Common myeloid progenitor, CD34-positive (primary cell): ENCODE data around the gene CACNA2D3.

Source experiments
- CTCF ChIA-PET: fragments of 350-600 bp; sonication (Branson Sonifier 250); formaldehyde crosslinking; loops from one replicate; lab custom pipeline; 2021; ENCODE audit warnings: antibody characterized with exemption; lab: Charles Lee
- POLR2A ChIA-PET: fragments of 350-600 bp; sonication (Branson Sonifier 250); formaldehyde crosslinking; loops from one replicate; lab custom pipeline; 2021; ENCODE audit warnings: antibody characterized with exemption; lab: Charles Lee
- DNase-seq, 3 donors: peaks; one replicate each; pipeline versions ENCODE4 v3.0.0 to v3.0.0-alpha.2; 2013
- H3K27ac ChIP-seq, 2 experiments: 1 replicate in 1 of 2; 2 replicates in 1 of 2; pipeline ENCODE4 v1.7.0; 2013; ENCODE audit warnings: inconsistent platforms in 2 of 2, low read length in 2 of 2, mild to moderate bottlenecking in 2 of 2, low read depth in 1 of 2, moderate library complexity in 1 of 2; ENCODE audit not compliant: severe bottlenecking in 2 of 2, insufficient read depth in 1 of 2, poor library complexity in 1 of 2
- H3K27me3 ChIP-seq, 5 experiments: replicated peaks in 2 of 5; 1 replicate in 3 of 5; 2 replicates in 2 of 5; pipeline versions ENCODE4 v1.6.1 to v1.7.0; 2013; ENCODE audit warnings: low read length in 4 of 5, mild to moderate bottlenecking in 2 of 5, moderate library complexity in 2 of 5, inconsistent platforms in 1 of 5; ENCODE audit not compliant: insufficient read depth in 5 of 5, control insufficient read depth in 4 of 5
- H3K36me3 ChIP-seq, 4 experiments: 1 replicate in 2 of 4; 2 replicates in 2 of 4; pipeline versions ENCODE4 v1.6.1 to v1.7.0; 2013; ENCODE audit warnings: low read length in 3 of 4, control low read depth in 1 of 4, mild to moderate bottlenecking in 1 of 4; ENCODE audit not compliant: control insufficient read depth in 4 of 4, insufficient read depth in 4 of 4
- H3K4me1 ChIP-seq, 4 experiments: 1 replicate in 3 of 4; 2 replicates in 1 of 4; pipeline versions ENCODE4 v1.6.1 to v1.7.1; 2013; ENCODE audit warnings: low read length in 3 of 4, mild to moderate bottlenecking in 3 of 4, control low read depth in 1 of 4, inconsistent platforms in 1 of 4, moderate library complexity in 1 of 4; ENCODE audit not compliant: control insufficient read depth in 4 of 4, insufficient read depth in 4 of 4; ENCODE audit errors: control extremely low read depth in 1 of 4
- H3K4me3 ChIP-seq, 7 experiments: 1 replicate in 4 of 7; 2 replicates in 3 of 7; pipeline versions ENCODE4 v1.5.1 to v1.7.0; 2013; ENCODE audit warnings: mild to moderate bottlenecking in 7 of 7, low read length in 6 of 7, moderate library complexity in 6 of 7, inconsistent platforms in 2 of 7, low read depth in 2 of 7, control low read depth in 1 of 7; ENCODE audit not compliant: insufficient read depth in 4 of 7, control insufficient read depth in 1 of 7; ENCODE audit errors: extremely low read depth in 1 of 7
- H3K9me3 ChIP-seq, 5 experiments: 1 replicate in 4 of 5; 2 replicates in 1 of 5; pipeline versions ENCODE4 v1.6.1 to v1.7.1; 2013; ENCODE audit warnings: low read length in 4 of 5, mild to moderate bottlenecking in 2 of 5, inconsistent platforms in 1 of 5, low read depth in 1 of 5, moderate library complexity in 1 of 5; ENCODE audit not compliant: control insufficient read depth in 4 of 5, insufficient read depth in 2 of 5; ENCODE audit errors: control extremely low read depth in 1 of 5
- WGBS: methylation state at CpG from one replicate; pipeline ENCODE4 v1.1.5; 2013; ENCODE audit not compliant: insufficient coverage; 5-methylcytosine and 5-hydroxymethylcytosine counted together

The CACNA2D3 gene

DNA sequence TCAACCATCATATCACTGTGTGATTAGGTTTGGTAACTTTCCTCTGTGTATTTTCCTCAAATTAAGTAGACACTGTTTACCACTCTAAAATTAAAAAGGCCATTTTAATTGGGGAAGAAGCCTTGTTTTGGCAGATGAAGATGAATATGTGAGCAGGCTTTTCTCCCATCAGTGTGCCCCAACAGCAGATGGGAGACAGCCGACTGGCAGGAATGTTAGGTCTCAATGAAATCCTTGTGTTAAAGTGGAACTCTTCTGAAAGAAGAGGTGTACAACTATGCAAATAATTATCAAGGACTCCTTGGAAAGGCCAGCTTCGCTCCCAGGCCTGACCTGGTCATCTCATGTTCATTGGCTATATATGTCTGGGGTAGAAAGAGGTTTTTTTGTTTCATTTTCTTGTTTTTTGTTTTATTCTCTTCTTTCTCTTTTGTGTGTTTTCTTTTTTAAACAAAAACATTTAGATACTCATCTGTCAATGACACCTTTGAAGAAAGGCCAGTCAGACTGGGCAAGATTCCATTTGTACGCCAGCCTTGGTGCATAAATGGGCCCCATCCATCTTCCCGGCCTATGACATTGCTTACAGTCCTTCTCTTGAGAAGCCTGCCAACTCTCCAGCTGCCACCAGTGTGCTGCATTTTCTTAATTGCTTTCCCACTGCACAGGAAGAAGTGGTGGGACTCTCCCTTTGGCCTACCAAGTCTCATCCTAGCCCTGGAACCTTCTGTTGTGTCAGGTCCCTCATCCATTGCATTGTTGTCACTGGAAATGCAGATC is 779.7 kb downstream of the CACNA2D3 start:
- POLR2A ChIA-PET: no interaction called here
- CTCF ChIA-PET: no interaction called here
- Histone ChIP-seq H3K4me1 (no peaks in the 10 kb centered on the region), H3K9me3 (peaks cover 0 to 3% (median 0%) of the 10 kb centered on the region in 5 experiments), H3K4me3 (no peak overlapping the region), H3K27ac (no peak overlapping the region), H3K36me3 (no peaks in the 10 kb centered on the region), H3K27me3 (no peaks in the 10 kb centered on the region)
- DNase-seq: no peak
- 60% methylated on average over 1 of the region's 4 CpGs for WGBS

DNA sequence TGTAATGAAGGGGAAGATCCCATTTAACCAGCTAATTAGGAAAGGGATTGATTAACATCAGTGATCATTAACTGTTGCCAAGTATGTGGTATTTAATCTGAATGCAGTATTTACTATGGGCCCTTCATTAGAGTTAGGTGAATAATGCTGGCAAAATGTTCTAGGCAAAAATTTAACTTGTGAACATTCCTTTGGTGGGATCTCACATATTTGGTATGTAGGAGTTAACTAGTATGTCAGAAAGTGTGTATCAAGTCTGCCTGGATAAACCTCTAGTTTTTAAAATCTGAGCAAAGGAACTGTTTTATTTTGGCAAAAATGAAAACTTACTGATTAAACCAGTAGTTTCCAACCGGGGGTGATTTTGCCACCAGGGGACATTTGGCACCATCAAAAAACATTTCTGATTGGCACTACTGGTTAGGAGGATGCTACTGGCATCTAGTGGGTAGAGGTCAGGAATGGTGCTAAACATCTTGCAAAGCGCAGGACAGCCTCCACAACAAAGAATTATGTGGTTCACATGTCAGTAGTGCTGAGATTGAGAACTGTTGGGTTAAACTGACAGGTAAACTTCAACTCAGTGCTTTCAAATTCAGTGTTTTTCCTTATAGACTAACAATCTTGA is 783.0 kb downstream of the CACNA2D3 start:
- DNase-seq: no peak
- Histone ChIP-seq H3K27me3 (no peaks in the 10 kb centered on the region), H3K4me1 (no peaks in the 10 kb centered on the region), H3K27ac (no peak overlapping the region), H3K4me3 (no peak overlapping the region), H3K36me3 (no peaks in the 10 kb centered on the region), H3K9me3 (peaks cover 0 to 3% (median 0%) of the 10 kb centered on the region in 5 experiments)
- CTCF ChIA-PET: no interaction called here
- 100% methylated on average over 2 of the region's 2 CpGs for WGBS
- POLR2A ChIA-PET: no interaction called here

DNA sequence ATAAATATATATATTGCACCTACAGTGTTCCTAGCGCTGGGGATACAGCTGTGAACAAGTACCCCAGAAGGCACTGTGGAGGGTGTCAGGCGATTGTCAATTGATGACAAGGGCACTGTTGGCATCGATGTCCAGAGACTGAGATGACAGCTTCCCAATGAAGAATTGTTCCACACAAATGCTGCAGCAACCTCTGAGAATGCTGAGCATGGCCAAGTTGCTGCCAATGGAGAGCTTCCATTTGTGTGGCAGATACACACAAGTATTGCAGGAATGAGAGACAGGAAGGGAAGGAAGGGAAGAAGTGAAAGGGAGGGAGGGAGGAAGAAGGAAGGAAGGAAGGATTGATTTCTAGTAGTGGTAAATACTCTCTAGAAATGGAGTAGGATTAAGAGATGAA is 783.6 kb downstream of the CACNA2D3 start:
- H3K36me3 ChIP-seq: no peaks in the 10 kb centered on the region
- no peaks in the 10 kb centered on the region for H3K4me1 ChIP-seq
- H3K27ac ChIP-seq: no peak overlapping the region
- CTCF ChIA-PET: no interaction called here
- no peaks in the 10 kb centered on the region for H3K27me3 ChIP-seq
- POLR2A ChIA-PET: no interaction called here
- H3K4me3 ChIP-seq: no peak overlapping the region
- WGBS: 100% methylated on average over 1 of the region's 3 CpGs
- H3K9me3 ChIP-seq: peaks cover 0 to 3% (median 0%) of the 10 kb centered on the region in 5 experiments
- DNase-seq: no peak

DNA sequence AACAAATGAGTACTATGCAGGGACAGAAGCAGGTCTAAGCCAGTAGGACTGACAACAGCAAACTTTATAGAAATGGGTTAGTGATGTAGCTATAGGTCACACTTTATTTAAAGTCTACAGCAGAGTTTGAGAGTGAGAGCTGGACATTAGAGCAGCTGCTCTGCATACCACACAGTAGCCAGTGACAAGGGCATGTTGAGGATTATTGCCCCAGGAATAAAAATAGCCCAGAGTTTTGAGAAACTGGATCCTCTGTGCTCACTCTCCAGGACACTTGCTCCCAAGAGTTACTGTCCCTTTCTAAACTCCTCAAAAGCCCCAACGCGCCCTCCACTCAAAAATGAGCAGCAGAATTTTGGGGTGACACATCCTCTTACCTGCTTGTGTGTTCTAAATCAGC is 784.4 kb downstream of the CACNA2D3 start:
- no peaks in the 10 kb centered on the region for H3K27me3 ChIP-seq
- no peak overlapping the region for H3K27ac ChIP-seq
- no peaks in the 10 kb centered on the region for H3K4me1 ChIP-seq
- no peak overlapping the region for H3K4me3 ChIP-seq
- H3K36me3 ChIP-seq: no peaks in the 10 kb centered on the region
- peaks cover 0 to 3% (median 0%) of the 10 kb centered on the region in 5 experiments for H3K9me3 ChIP-seq
- CTCF ChIA-PET: no interaction called here
- DNase-seq: no peak
- WGBS: 89% methylated on average over 2 of the region's 2 CpGs
- POLR2A ChIA-PET: no interaction called here

DNA sequence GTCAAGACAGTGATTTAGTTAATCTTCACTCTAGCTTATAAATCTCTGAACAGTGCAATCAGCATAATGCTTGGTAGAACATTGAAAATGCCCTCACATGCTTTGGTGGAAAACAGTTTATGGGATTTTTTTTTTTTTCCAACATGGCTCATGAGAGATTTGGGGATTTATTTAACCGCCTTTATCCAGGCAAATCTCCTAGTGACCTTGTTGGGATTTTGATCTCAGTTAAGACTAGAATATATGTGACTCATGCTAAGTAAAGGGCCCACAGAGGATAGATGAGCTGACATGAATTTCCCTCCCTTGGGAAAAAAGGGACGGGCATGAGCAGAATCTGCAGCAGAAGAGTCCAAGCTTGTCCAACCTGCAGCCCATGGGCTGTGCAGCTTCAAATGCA is 786.8 kb downstream of the CACNA2D3 start:
- ChIA-PET POLR2A (no interaction called here), CTCF (no interaction called here)
- Histone ChIP-seq H3K27ac (no peak overlapping the region), H3K4me1 (no peaks in the 10 kb centered on the region), H3K36me3 (no peaks in the 10 kb centered on the region), H3K9me3 (peaks cover 0 to 9% (median under 1%) of the 10 kb centered on the region in 5 experiments), H3K27me3 (no peaks in the 10 kb centered on the region), H3K4me3 (no peak overlapping the region)
- WGBS: no CpG with 5 or more reads among the region's 2 CpGs
- no peak for DNase-seq

DNA sequence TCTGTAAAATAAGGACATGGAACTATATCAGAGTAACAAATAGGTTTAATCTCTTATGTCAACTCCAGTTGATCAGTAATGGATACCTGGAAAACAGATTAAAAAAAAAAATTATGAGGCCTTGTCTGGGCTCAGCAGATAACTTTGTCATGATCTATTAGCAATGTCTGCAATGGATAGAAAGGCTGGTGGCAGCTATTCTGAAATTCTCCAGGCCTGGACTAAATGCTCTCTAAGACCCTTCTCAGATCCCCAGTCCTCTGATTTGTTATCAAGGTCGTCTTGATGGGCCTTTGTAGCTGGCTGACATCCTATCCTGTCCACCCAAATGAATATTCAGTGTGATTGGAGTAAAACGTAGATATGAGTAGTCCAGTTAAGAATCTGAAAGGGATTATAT is 791.8 kb downstream of the CACNA2D3 start:
- Histone ChIP-seq H3K27ac (no peak overlapping the region), H3K27me3 (no peaks in the 10 kb centered on the region), H3K4me1 (no peaks in the 10 kb centered on the region), H3K4me3 (no peak overlapping the region), H3K9me3 (peaks cover 0 to 7% (median 0%) of the 10 kb centered on the region in 5 experiments), H3K36me3 (no peaks in the 10 kb centered on the region)
- WGBS: no CpG with 5 or more reads among the region's 2 CpGs
- no peak for DNase-seq
- POLR2A ChIA-PET: no interaction called here
- CTCF ChIA-PET: no interaction called here

DNA sequence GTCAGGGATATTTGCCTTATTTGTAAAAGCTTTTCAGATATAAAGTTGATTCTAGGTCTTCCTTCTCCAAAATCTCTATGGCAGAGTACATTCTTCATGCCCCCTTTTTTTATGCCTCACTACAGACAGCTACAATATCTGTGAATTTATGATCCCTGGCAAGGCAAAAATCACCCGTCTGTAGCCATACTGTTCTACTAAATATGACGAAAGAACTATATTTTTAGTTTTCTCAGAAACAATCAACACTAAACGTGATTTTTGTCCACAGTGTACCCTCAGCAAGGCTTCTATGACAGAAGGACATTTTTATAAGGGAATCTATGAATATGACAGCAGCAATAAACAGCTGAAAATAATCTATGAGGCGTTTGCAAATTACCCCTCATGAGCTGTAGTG is 792.8 kb downstream of the CACNA2D3 start:
- Histone ChIP-seq H3K27ac (no peak overlapping the region), H3K4me3 (no peak overlapping the region), H3K4me1 (no peaks in the 10 kb centered on the region), H3K9me3 (peaks cover 0 to 7% (median 0%) of the 10 kb centered on the region in 5 experiments), H3K27me3 (no peaks in the 10 kb centered on the region), H3K36me3 (no peaks in the 10 kb centered on the region)
- DNase-seq: no peak
- ChIA-PET POLR2A (no interaction called here), CTCF (no interaction called here)
- WGBS: 31% methylated on average over 3 of the region's 4 CpGs
